ENCODE results near the gene SCARB1.

SCARB1 gene

GRCh38 chr12:124768452-124769162, 95.1 kb downstream of the SCARB1 start:
- no peaks in the 10 kb centered on the region for H3K27me3 ChIP-seq (ENCODE audit: insufficient read depth, poor library complexity, severe bottlenecking)
- H3K27ac ChIP-seq (replicated peaks) = no peak overlapping the region
- DNase-seq (ENCODE audit: low read depth in 1 of 2, low spot score in 1 of 2) = no peak
- TF ChIP-seq SPI1 (IDR thresholded peaks at IDR 0.05; ENCODE audit: borderline replicate concordance, low read depth) = no peak
- no peak for TF ChIP-seq REST (IDR thresholded peaks at IDR 0.05; ENCODE audit: insufficient replicate concordance, low read depth)
- TF ChIP-seq POLR2AphosphoS5 (IDR thresholded peaks at IDR 0.05; ENCODE audit: low read depth) = no peak
- TF ChIP-seq GABPA (IDR thresholded peaks at IDR 0.05; ENCODE audit: low read depth) = no peak
- TF ChIP-seq CTCF (IDR thresholded peaks at IDR 0.05; ENCODE audit: insufficient read depth, low read length) = no peak
- no peak overlapping the region for H3K4me3 ChIP-seq (replicated peaks; ENCODE audit: insufficient read depth, low read length)

DNA sequence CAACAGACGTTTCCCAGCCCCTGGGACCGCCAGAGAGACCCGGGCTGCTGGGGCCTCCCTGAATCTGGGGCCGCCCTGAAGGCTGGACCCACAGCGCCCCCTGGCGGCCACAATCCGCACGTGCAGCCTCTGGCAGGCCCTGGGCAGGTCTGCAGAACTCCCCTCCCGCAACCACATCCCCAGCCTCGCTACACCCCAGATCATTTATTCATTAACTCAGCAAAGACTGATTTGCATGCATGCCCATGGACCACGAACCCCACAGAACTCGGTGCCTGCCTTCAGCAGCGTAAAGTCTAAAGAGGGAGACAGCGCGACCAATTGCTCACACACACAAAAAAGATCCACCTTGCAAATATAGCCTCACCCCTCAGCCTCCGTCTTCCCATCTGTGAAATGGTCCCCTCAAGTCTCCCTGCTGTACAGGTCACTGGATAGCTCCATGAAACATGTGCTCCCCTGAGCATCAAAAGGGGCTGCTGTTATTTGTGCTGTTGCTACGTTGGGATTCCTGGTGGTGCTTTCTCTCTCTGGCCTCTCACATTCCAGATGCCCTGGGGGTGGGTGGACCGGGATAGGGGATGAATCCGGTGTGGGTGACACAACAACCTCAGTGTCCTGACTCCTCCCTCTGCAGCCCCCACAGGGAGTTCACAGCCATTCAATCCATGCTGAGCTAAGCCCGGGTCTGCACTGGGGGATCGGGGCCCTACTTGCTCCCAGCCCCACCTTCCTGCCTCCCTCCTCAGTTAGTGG, 96.4 kb downstream of the SCARB1 start:
- TF ChIP-seq CTCF (IDR thresholded peaks at IDR 0.05; ENCODE audit: insufficient read depth, low read length) (peak; percentile 70), REST (IDR thresholded peaks at IDR 0.05; ENCODE audit: insufficient replicate concordance, low read depth) (no peak), POLR2AphosphoS5 (IDR thresholded peaks at IDR 0.05; ENCODE audit: low read depth) (no peak), SPI1 (IDR thresholded peaks at IDR 0.05; ENCODE audit: borderline replicate concordance, low read depth) (no peak), GABPA (IDR thresholded peaks at IDR 0.05; ENCODE audit: low read depth) (no peak)
- H3K4me3 ChIP-seq (replicated peaks; ENCODE audit: insufficient read depth, low read length) = no peak overlapping the region

GRCh38 chr12:124766727-124767065, 97.0 kb downstream of the SCARB1 start:
- Histone ChIP-seq H3K27me3 (ENCODE audit: insufficient read depth, poor library complexity, severe bottlenecking) (no peaks in the 10 kb centered on the region), H3K27ac (replicated peaks) (no peak overlapping the region), H3K4me3 (replicated peaks; ENCODE audit: insufficient read depth, low read length) (no peak overlapping the region)
- TF ChIP-seq REST (IDR thresholded peaks at IDR 0.05; ENCODE audit: insufficient replicate concordance, low read depth) (no peak), GABPA (IDR thresholded peaks at IDR 0.05; ENCODE audit: low read depth) (no peak), CTCF (IDR thresholded peaks at IDR 0.05; ENCODE audit: insufficient read depth, low read length) (no peak), SPI1 (IDR thresholded peaks at IDR 0.05; ENCODE audit: borderline replicate concordance, low read depth) (no peak), POLR2AphosphoS5 (IDR thresholded peaks at IDR 0.05; ENCODE audit: low read depth) (no peak)
- DNase-seq (ENCODE audit: low read depth in 1 of 2, low spot score in 1 of 2) = no peak

More for the DNA sequence above, 96.4 kb downstream of the SCARB1 start:
- peak in 1 of 2 experiments; percentile 80 for DNase-seq (ENCODE audit: low read depth in 1 of 2, low spot score in 1 of 2)
- Histone ChIP-seq H3K27me3 (ENCODE audit: insufficient read depth, poor library complexity, severe bottlenecking) (no peaks in the 10 kb centered on the region), H3K27ac (replicated peaks) (no peak overlapping the region)

All from HL-60 (cell line).